ENCODE measurements around the gene CCZ1B.
"Not testable (repeated sequence)": the region's sequence is repeated elsewhere in the genome, so short reads cannot be mapped to it uniquely, and the experiment has no call there.

CCZ1B gene

DNA sequence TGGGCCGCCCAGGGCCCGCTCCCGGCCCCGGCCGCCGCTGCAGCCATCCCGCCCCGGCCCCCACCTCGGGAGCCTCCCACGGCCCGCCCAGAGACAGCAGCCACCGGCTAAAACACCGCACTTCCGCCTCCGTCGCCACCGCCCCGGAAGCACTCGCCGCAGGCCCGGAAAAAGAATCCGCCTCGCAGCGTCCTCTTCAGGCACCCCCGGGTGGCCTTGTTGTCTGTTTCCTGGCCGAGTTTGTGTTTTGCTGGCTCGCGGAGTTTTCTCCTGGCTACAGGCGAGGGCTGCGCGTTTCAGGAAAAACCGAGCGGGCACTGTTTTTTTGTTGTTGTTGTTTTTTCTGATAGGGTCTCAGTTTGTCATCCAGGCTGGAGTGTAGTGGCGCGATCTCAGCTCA, at the start of gene CCZ1B:
Gene CCZ1B, minus strand, starts transcription at position 125 of the 400 bp plus-strand sequence. Its CDS starts 78 bp downstream, at position 47.
- DNase-seq: peak; percentile 41

- not testable (repeated sequence) for DNase-seq
Observed at GRCh38 chr7:6875022-6875421, 48.9 kb upstream of the CCZ1B start.

DNA sequence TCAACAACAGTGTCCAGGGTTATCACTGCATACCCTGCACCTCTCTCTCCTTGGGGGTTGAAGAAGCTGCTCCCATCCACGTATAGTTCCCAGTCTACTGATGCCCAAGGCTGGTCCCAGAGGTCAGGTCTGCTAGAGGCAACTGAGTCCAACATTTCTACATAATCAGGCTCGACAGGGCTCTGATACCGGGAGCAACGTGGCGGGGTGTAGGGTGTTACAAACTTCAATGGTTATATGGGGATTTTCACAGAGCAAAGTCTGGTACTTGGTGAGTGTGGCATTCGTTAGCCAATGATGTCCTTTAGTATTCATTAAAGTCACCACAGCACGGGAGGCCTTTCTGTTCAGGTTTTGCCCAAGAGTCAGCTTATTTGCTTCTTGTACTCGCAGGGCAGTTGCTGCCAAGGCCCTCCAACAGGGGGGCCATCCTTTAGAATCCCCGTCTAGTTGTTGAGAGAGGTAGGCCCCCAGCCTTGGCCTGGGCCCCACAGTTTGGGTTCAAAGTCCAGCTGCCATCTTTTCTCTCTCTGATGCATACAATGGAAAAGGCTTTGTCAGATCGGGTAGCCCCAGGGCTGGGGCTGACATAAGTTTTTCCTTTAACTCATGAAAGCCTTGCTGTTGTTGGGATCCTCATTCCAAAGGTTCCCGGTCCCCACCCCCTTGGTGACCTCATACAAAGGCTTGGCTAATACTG, 46.3 kb upstream of the CCZ1B start:
- not testable (repeated sequence) for DNase-seq

- DNase-seq: not testable (repeated sequence)
Observed at GRCh38 chr7:6871421-6872144, 45.5 kb upstream of the CCZ1B start.

DNA sequence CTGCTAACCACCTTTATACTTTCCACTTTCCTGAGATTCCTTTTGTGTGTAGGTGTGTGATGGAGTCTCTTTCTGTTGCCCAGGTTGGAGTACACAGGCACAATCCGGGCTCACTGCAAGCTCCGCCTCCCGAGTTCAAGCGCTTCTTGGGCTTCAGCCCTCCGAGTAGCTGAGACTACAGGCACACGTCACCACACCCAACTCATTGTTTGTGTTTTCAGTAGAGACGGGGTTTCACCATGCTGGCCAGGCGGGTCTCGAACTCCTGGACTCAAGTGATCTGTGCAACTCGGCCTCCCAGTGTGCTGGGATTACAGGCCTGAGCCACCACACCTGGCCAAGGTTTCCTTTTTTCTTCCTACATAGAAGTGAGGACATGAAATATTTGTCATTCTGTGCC, 38.7 kb upstream of the CCZ1B start:
- not testable (repeated sequence) for DNase-seq

DNA sequence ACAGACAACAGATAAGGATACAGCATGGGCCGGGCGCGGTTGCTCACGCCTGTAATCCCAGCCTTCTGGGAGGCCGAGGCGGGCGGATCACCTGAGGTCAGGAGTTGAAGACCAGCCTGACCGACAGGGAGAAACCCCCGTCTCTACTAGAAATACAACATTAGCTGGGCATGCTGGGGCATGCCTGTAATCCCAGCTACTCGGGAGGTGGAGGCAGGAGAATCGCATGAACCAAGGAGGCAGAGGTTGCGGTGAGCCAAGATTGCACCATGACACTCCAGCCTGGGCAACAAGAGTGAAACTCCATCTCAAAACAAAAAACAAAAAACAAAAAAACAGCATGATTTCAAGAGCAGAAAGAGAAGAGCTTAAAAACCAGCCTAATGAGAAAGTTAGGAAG, 38.1 kb upstream of the CCZ1B start:
- DNase-seq: not testable (repeated sequence)

GRCh38 chr7:6862876-6863275, 36.8 kb upstream of the CCZ1B start:
- not testable (repeated sequence) for DNase-seq

GRCh38 chr7:6857721-6858314, 31.7 kb upstream of the CCZ1B start:
- DNase-seq: not testable (repeated sequence)

DNA sequence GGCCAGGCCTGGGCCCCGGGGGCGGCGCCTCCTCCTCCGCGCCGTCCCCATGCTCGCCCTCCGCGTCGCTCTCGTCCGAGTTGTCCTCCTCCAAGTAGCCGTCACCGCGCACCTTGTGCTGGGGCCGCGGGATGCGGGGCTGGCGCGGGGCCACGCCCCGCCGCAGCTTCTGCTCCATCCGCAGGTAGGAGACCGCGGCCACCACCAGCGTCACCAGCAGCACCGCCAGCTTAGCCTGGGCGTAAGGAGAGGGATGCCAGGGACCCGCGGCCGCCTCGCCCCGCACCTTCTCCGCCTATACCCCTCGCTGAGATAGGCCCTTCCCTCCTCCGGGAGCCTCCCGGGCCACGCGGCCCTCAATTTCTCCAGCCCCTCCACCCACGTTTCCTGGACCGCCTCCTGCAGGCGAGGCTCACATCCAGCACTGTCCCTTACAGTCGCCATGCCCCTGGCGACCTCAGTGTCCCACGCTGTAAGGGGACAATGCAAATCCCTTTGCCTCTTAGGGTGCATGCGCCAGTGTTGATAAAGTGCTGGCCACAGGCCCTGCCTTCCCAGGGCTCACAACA, 29.6 kb upstream of the CCZ1B start:
- DNase-seq: not testable (repeated sequence)

DNA sequence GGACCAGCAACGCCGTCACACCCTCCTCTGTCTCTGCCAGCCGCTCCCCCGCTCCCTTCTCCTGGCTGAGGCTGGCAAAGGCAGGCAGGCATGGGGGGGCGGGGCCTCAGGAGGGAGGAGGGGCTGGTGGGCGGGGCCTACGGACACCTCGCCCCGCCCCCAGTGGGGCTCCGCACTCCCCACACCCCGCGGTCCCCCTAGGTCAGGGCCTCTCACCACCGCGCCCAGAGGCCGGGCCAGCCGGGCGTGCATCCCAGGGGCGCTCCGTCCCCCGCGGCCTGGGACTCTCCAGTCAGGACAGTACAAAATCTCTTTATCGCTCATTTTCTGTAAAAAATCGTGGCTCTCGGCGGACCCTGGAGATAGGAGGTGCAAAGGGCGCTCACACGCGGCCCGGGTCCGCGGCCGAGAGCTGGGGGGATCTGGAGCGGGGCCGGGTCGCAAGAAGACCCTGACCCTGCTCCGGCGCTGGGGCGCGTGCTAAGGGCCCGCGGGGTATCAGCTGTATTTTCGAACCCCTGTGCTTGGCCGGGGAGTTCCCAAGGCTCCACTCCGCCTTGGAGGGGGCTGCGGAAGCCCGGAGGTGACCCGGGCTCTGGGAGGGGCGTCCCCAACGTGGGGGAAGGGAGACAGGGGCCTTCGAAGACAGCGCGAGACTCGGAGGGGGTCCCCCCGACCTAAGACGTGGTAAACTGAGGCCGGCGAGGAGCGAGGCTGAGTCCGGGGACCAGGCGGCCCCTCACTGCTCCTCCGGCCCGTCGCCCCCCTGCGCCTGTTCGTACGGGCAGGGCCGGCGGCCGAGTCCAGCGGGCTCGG, 28.9 kb upstream of the CCZ1B start:
- not testable (repeated sequence) for DNase-seq

- DNase-seq: not testable (repeated sequence)
Observed at GRCh38 chr7:6853681-6854080, 27.6 kb upstream of the CCZ1B start.

- DNase-seq: not testable (repeated sequence)
Observed at GRCh38 chr7:6849127-6849526, 23.1 kb upstream of the CCZ1B start.

- not testable (repeated sequence) for DNase-seq
Observed at GRCh38 chr7:6847751-6848150, 21.7 kb upstream of the CCZ1B start.

DNA sequence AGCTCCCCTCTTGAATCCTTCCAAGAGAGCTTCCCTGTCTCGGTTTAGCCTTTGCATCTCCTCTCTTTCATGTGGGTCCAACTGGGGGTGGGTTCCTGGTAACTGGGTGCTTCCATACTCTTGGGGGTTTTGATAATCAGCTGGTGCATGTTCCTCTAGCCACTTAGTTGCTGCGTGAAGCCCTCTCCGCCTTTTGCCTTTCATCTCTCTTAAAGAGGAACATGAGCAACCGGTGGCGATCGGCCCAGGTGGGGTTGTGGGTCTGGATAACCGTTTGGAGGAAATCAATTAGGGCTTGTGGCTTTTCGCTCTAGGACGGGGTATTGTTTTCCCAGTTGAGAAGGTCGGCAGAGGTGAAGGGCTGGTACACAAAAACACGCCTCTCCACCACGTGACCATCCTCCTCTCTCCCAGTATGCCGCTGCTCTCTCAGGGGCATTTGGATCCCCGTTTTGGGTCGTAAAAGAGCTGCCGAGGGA, 19.9 kb upstream of the CCZ1B start:
- not testable (repeated sequence) for DNase-seq

DNA sequence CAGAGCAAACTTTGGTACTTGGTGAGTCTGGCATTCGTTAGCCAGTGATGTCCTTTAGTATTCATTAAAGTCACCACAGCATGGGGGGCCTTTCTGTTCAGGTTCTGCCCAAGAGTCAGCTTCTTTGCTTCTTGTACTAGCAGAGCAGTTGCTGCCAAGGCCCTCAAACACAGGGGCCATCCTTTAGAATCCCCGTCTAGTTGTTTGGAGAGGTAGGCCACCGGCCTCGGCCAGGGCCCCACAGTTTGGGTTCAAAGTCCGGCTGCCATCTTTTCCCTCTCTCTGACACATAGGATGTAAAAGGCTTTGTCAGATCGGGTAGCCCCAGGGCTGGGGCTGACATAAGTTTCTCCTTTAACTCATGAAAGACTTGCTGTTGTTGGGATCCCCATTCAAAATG, 17.6 kb upstream of the CCZ1B start:
- DNase-seq: not testable (repeated sequence)

DNA sequence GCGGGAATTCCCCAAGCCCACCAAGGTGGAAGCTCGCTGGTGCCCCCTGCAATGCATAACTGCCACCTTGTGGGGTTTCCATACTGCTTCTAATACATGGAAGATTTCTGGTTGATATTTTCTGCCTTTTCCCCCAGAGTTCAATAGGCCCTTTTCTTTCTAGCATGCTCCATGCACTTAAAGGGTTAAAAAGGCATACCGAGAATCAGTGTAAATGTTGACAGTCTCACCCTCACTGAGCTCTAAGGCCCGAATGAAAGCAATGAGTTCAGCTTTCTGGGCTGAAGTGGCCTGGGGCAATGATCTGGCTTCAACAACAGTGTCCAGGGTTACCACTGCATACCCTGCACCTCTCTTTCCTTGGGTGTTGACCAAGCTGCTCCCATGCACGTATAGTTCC, 17.0 kb upstream of the CCZ1B start:
- DNase-seq: not testable (repeated sequence)

DNA sequence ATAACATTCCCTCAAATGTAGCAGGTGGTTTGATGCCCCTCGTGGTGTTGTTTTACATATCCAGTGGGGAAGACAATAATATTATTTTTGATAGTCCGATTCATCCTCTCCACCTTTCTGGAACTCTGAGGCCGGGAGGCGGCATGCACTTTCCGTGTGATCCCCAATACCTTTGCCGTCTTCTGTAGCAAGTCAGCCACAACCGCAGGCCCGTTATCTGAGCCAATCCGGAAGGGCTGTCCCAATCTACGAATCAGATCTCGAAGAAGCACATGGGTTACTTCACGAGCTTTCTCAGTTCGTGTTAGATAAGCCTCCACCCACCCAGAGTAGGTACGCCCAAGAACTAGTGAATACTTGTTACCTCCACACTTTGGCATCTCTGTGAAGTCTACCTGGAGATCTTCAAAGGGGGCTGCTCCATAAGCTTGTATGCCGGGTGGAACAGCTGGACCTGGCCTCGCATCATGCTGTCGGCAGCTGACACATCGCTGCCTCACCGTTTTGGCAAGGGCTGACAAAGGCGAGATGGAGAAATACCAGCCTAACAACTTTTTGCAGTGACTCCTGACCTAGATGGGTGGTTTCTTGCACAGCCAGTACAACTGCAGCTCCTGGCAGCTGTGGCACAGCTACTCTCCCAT, 16.3 kb upstream of the CCZ1B start:
- not testable (repeated sequence) for DNase-seq

- DNase-seq: not testable (repeated sequence)
Observed at GRCh38 chr7:6837081-6837480, 11.0 kb upstream of the CCZ1B start.

DNA sequence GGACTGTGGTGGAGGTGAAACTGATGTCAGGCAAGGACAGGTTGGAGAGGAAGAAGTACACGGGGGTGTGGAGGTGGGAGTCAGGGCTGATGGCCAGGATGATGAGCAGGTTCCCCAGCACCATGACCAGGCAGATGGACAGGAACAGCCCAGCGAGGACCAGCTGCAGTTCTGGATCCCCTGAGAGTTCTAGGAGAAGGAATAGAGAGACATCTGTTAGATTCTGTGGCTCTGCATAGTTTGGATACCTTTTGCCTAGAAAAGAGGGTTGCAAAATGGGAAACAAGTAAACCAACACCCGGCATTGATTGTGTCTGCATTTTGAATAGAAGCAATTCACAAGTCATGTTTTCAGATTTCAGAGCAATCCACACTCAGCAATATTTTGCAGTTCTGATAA, 9.4 kb upstream of the CCZ1B start:
- not testable (repeated sequence) for DNase-seq

DNA sequence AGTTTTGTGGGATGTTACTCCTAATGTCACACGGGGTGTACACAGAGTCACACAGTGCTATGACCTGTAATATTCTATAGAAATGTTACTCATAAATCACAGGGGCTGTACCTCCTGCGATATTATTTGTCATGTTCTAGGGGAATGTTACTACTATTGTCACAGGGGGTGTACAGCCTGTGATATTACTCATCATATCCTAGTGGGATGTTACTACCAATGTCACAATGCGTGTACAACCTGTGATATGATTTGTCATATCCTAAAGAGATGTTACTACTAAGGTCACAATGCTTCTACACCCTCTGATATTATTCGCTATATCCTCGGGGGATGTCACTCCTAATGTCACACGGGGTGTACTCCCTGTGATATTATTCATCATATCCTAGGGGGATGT, 7.6 kb upstream of the CCZ1B start:
- DNase-seq: no peak

- DNase-seq: no peak
Observed at GRCh38 chr7:6831018-6831725, 5.1 kb upstream of the CCZ1B start.
